ENCODE measurements around the gene CSRNP2. TPM values are rescaled to one million over a fixed set of nuclear protein-coding genes. Genes with fewer than 3 reads are reported as not detected.

CSRNP2 gene
- total RNA-seq, 1 experiment from 2014 or later = 18.9 TPM

DNA sequence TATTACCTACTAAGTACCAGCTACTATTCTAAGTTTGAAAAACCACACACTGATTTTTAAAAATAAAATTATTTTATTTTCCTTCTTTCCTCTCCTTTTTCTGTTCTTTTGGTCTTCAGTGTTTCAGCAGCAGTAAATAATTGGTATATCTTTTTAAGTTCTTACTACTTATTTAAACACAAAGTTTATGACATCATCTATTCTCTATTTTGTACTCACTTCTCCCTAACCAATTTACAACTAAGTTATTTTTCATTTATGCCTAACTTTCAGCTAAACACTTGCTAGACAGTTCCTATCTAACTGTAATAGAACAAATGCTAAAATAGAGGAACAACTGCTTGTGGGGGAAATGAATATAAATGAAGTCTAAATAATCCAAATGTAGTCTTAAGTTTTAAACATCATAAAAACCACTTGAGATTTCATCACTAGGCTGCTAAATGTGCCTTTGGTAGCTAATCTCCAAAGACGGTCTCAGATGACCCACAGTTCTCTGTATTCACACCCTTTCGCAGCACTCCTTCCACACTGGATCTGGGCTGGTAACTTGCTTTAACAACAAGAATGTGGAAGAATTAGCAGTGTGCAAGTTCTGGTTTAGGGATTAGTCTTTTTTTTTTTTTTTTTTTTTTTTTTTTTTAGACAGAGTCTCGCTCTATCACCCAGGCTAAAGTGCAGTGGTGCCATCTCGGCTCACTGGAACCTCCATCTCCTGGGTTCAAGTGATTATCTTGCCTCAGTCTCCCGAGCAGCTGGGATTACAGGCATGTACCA lies 48.5 kb upstream of the CSRNP2 start:
- POLR2A ChIA-PET (ENCODE audit: unreplicated experiment) = interaction anchor here (0.6 kb wide), 1 partner anchor 48 kb away, joined by 3 read pairs; no protein-coding TSS in a partner anchor
- no peaks in the 10 kb centered on the region for H3K79me2 ChIP-seq (ENCODE audit: low read length)
- no peaks in the 10 kb centered on the region for H3K9me2 ChIP-seq (replicated peaks; ENCODE audit: low read length)
- CTCF ChIA-PET = no interaction called here
- no peak overlapping the region for H3K4me2 ChIP-seq (ENCODE audit: low read length)
- H3F3A ChIP-seq (ENCODE audit: low read length, unreplicated experiment) = no peaks in the 10 kb centered on the region
- no peaks in the 10 kb centered on the region for H3K27me3 ChIP-seq (ENCODE audit: low read length)
- H3K9ac ChIP-seq (ENCODE audit: low read length) = no peak overlapping the region
- no peaks in the 10 kb centered on the region for H3K9me3 ChIP-seq (ENCODE audit: low read length)
- no peak overlapping the region for H3K27ac ChIP-seq (ENCODE audit: low read length)
- no peaks in the 10 kb centered on the region for H4K20me1 ChIP-seq (ENCODE audit: low read length)
- ATAC-seq (no peak), DNase-seq (no peak)
- H2AFZ ChIP-seq (ENCODE audit: low read length) = no peak overlapping the region
- no peaks in the 10 kb centered on the region for H3K36me3 ChIP-seq (ENCODE audit: low read depth, low read length)
- BruUV-seq (replicated peaks) = no TSS peak
- H3K4me3 ChIP-seq (ENCODE audit: low read length) = no peak overlapping the region
- no peaks in the 10 kb centered on the region for H3K4me1 ChIP-seq (ENCODE audit: insufficient read depth, low read length)
- TF ChIP-seq EZH2phosphoT487 (IDR thresholded peaks at IDR 0.05; ENCODE audit: borderline replicate concordance, low read length) (no peak), EZH2 (IDR thresholded peaks at IDR 0.05; ENCODE audit: low read length, unreplicated experiment) (no peak)
- TF ChIP-seq, protein P1, sequence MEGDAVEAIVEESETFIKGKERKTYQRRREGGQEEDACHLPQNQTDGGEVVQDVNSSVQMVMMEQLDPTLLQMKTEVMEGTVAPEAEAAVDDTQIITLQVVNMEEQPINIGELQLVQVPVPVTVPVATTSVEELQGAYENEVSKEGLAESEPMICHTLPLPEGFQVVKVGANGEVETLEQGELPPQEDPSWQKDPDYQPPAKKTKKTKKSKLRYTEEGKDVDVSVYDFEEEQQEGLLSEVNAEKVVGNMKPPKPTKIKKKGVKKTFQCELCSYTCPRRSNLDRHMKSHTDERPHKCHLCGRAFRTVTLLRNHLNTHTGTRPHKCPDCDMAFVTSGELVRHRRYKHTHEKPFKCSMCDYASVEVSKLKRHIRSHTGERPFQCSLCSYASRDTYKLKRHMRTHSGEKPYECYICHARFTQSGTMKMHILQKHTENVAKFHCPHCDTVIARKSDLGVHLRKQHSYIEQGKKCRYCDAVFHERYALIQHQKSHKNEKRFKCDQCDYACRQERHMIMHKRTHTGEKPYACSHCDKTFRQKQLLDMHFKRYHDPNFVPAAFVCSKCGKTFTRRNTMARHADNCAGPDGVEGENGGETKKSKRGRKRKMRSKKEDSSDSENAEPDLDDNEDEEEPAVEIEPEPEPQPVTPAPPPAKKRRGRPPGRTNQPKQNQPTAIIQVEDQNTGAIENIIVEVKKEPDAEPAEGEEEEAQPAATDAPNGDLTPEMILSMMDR (conservative IDR thresholded peaks at IDR 0.05; ENCODE audit: low read depth, low read length) = no peak
- intact Hi-C loops (cut with micrococcal nuclease) = no loop called here

DNA sequence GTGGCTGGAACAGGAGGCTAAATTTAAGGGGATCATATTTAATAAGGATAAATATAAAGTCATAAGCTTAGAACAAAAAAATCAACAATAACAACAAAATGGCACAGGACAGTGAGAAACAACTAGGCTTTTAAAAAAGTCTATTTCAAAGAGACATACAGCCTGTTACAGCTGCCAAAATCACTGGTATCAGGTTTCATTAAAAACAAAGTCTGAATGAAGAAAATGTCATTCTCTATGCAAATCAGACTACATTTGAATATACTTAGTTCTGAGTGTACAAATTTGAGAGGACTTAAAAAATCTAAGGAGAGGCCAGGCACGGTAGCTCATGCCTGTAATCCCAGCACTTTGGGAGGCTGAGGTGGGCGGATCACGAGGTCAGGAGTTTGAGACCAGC lies 45.5 kb upstream of the CSRNP2 start:
- ATAC-seq = no peak
- H3K9ac ChIP-seq (ENCODE audit: low read length) = no peak overlapping the region
- intact Hi-C loops (cut with micrococcal nuclease) = no loop called here

More for the DNA sequence above, 45.5 kb upstream of the CSRNP2 start:
- no peak overlapping the region for H3K27ac ChIP-seq (ENCODE audit: low read length)
- H3K4me2 ChIP-seq (ENCODE audit: low read length) = no peak overlapping the region
- H3K36me3 ChIP-seq (ENCODE audit: low read depth, low read length) = no peaks in the 10 kb centered on the region
- H3K4me1 ChIP-seq (ENCODE audit: insufficient read depth, low read length) = no peaks in the 10 kb centered on the region
- no peaks in the 10 kb centered on the region for H3K27me3 ChIP-seq (ENCODE audit: low read length)
- TF ChIP-seq EZH2 (IDR thresholded peaks at IDR 0.05; ENCODE audit: low read length, unreplicated experiment) (no peak), EZH2phosphoT487 (IDR thresholded peaks at IDR 0.05; ENCODE audit: borderline replicate concordance, low read length) (no peak)
- TF ChIP-seq, protein P1 (conservative IDR thresholded peaks at IDR 0.05; ENCODE audit: low read depth, low read length) = no peak
- CTCF ChIA-PET = no interaction called here
- no TSS peak for BruUV-seq (replicated peaks)
- no peak overlapping the region for H3K4me3 ChIP-seq (ENCODE audit: low read length)
- H3K79me2 ChIP-seq (ENCODE audit: low read length) = no peaks in the 10 kb centered on the region
- H3K9me3 ChIP-seq (ENCODE audit: low read length) = no peaks in the 10 kb centered on the region
- no peaks in the 10 kb centered on the region for H3K9me2 ChIP-seq (replicated peaks; ENCODE audit: low read length)
- no peak overlapping the region for H2AFZ ChIP-seq (ENCODE audit: low read length)
- DNase-seq = no peak
- H3F3A ChIP-seq (ENCODE audit: low read length, unreplicated experiment) = no peaks in the 10 kb centered on the region
- POLR2A ChIA-PET (ENCODE audit: unreplicated experiment) = interaction anchor here (0.5 kb wide), 1 partner anchor 8 kb away, joined by 4 read pairs; no protein-coding TSS in a partner anchor
- no peaks in the 10 kb centered on the region for H4K20me1 ChIP-seq (ENCODE audit: low read length)

All from PC-3 (cell line).